Bronchial epithelial cell (primary cell): ENCODE measurements around the gene KCNA5. TPM values are rescaled to one million over a fixed set of nuclear protein-coding genes. Genes with fewer than 3 reads are reported as not detected.

ENCODE experiments used
- DNase-seq: peaks from one replicate; pipeline ENCODE4 v3.0.0-alpha.2; 2010; ENCODE audit warnings: low read depth
- FAIRE-seq: peaks from 2 replicates; lab custom pipeline; 2011; peaks lifted over from hg19 to GRCh38; lab: Jason Lieb, UNC
- H3K27me3 ChIP-seq: 2 replicates; pipeline ENCODE4 v1.5.1; 2011; ENCODE audit warnings: low read length; ENCODE audit not compliant: control insufficient read depth, insufficient read depth
- H3K36me3 ChIP-seq: 2 replicates; pipeline ENCODE4 v1.5.1; 2011; ENCODE audit warnings: low read length; ENCODE audit not compliant: control insufficient read depth, insufficient read depth
- H3K4me3 ChIP-seq: 2 replicates; pipeline ENCODE4 v1.5.1; 2011; ENCODE audit warnings: mild to moderate bottlenecking, low read depth, low read length, control low read depth
- CTCF ChIP-seq: IDR thresholded peaks from 2 replicates; pipeline ENCODE4 v1.5.1; 2011; ENCODE audit warnings: mild to moderate bottlenecking, moderate library complexity, low read length, control low read depth, inconsistent platforms; ENCODE audit not compliant: insufficient read depth, severe bottlenecking
- total RNA-seq: library from RNA; depleted of rRNA; stranded (reverse); fragments of >200 nt; gene quantifications from 2 replicates; pipeline ENCODE4 v1.2.1, GENCODE V29; 2014

KCNA5 gene
- total RNA-seq, 1 donor from 2014 or later = not detected

GRCh38 chr12:5044420-5045295 is 979 bp downstream of the KCNA5 start:
- no peaks in the 10 kb centered on the region for H3K36me3 ChIP-seq
- H3K27me3 ChIP-seq = peaks cover 4% of the 10 kb centered on the region

GRCh38 chr12:5047094-5047493 is 3.4 kb downstream of the KCNA5 start:
- no peak overlapping the region for H3K4me3 ChIP-seq
- no peak for TF ChIP-seq CTCF
- FAIRE-seq (no peak), DNase-seq (no peak)
- no peaks in the 10 kb centered on the region for H3K36me3 ChIP-seq
- H3K27me3 ChIP-seq = peaks cover 4% of the 10 kb centered on the region

More at GRCh38 chr12:5044420-5045295, 979 bp downstream of the KCNA5 start:
- DNase-seq = no peak
- FAIRE-seq = no peak
- no peak for TF ChIP-seq CTCF
- H3K4me3 ChIP-seq = no peak overlapping the region

GRCh38 chr12:5047729-5048128 is 4.0 kb downstream of the KCNA5 start:
- Histone ChIP-seq H3K4me3 (no peak overlapping the region), H3K36me3 (no peaks in the 10 kb centered on the region), H3K27me3 (peaks cover 4% of the 10 kb centered on the region)
- no peak for FAIRE-seq
- no peak for TF ChIP-seq CTCF
- no peak for DNase-seq

- Histone ChIP-seq H3K27me3 (no peaks in the 10 kb centered on the region), H3K4me3 (no peak overlapping the region), H3K36me3 (no peaks in the 10 kb centered on the region)
- TF ChIP-seq CTCF = no peak
- DNase-seq (no peak), FAIRE-seq (no peak)
Observed at GRCh38 chr12:5050542-5050941, 6.9 kb downstream of the KCNA5 start.

GRCh38 chr12:5051334-5051733 is 7.7 kb downstream of the KCNA5 start:
- Histone ChIP-seq H3K27me3 (no peaks in the 10 kb centered on the region), H3K36me3 (no peaks in the 10 kb centered on the region), H3K4me3 (no peak overlapping the region)
- no peak for FAIRE-seq
- TF ChIP-seq CTCF = no peak
- no peak for DNase-seq
